H1 (cell line): ENCODE data around the gene OGDH. TPM values are rescaled to one million over a fixed set of nuclear protein-coding genes. Genes with fewer than 3 reads are reported as not detected.

ENCODE experiments used
- CTCF ChIA-PET: fragments of 300-600 bp; sonication (Branson Sonifier 250); formaldehyde crosslinking; loops from one replicate; lab custom pipeline; 2021; ENCODE audit not compliant: partially characterized antibody; lab: Charles Lee
- POLR2A ChIA-PET: fragments of 300-600 bp; sonication (Branson Sonifier 250); formaldehyde crosslinking; loops from one replicate; lab custom pipeline; 2021; ENCODE audit warnings: inconsistent platforms; ENCODE audit not compliant: partially characterized antibody; lab: Charles Lee
- DNase-seq, 2 experiments: peaks; one replicate each; pipeline versions ENCODE4 v3.0.0 to v3.0.0-alpha.2; 2010 to 2022; ENCODE audit warnings: low spot score in 2 of 2, low read depth in 1 of 2, mixed read lengths in 1 of 2
- FAIRE-seq: peaks from 2 replicates; lab custom pipeline; 2011; peaks lifted over from hg19 to GRCh38; lab: Jason Lieb, UNC
- H2AFZ ChIP-seq: 2 replicates; pipeline ENCODE4 v1.8.1; 2012; ENCODE audit warnings: low read length, inconsistent platforms
- H2AK5ac ChIP-seq: 2 replicates; pipeline ENCODE4 v1.6.1; 2013; ENCODE audit warnings: low read depth, low read length
- H2BK120ac ChIP-seq: replicated peaks from 2 replicates; pipeline ENCODE3; 2013; ENCODE audit warnings: low read depth, low read length, inconsistent platforms
- H2BK12ac ChIP-seq: 2 replicates; pipeline ENCODE4 v1.6.1; 2013; ENCODE audit warnings: low read depth, low read length
- H2BK15ac ChIP-seq: 2 replicates; pipeline ENCODE4 v1.6.1; 2013; ENCODE audit warnings: low read length
- H2BK20ac ChIP-seq: 2 replicates; pipeline ENCODE4 v1.6.1; 2013; ENCODE audit warnings: low read length
- H2BK5ac ChIP-seq: 2 replicates; pipeline ENCODE4 v1.6.1; 2013; ENCODE audit warnings: low read depth, low read length
- H3K14ac ChIP-seq: 2 replicates; pipeline ENCODE4 v1.6.1; 2013; ENCODE audit warnings: inconsistent platforms; ENCODE audit not compliant: insufficient read length
- H3K18ac ChIP-seq: 2 replicates; pipeline ENCODE4 v1.6.1; 2013; ENCODE audit warnings: low read length; ENCODE audit errors: extremely low read depth
- H3K23ac ChIP-seq: 2 replicates; pipeline ENCODE4 v1.6.1; 2013; ENCODE audit warnings: inconsistent platforms; ENCODE audit not compliant: insufficient read length
- H3K23me2 ChIP-seq: 2 replicates; pipeline ENCODE4 v1.6.1; 2013; ENCODE audit warnings: low read depth, low read length
- H3K27ac ChIP-seq: 2 replicates; pipeline ENCODE4 v1.6.1; 2011; ENCODE audit warnings: low read depth, low read length, inconsistent platforms
- H3K27me3 ChIP-seq, 4 experiments: replicated peaks in 1 of 4; 1 replicate in 1 of 4; 2 replicates in 3 of 4; pipeline versions ENCODE4 v1.6.1 to v1.8.1; 2011 to 2013; ENCODE audit warnings: low read length in 3 of 4, mild to moderate bottlenecking in 3 of 4, inconsistent platforms in 2 of 4, mixed read lengths in 2 of 4, moderate library complexity in 1 of 4; ENCODE audit not compliant: control insufficient read depth in 3 of 4, insufficient read depth in 3 of 4; ENCODE audit errors: extremely low read depth in 1 of 4
- H3K36me3 ChIP-seq, 4 experiments: 2 replicates each; pipeline versions ENCODE4 v1.6.1 to v1.8.1; 2011 to 2013; ENCODE audit warnings: mild to moderate bottlenecking in 4 of 4, low read length in 3 of 4, moderate library complexity in 2 of 4, control low read depth in 1 of 4, inconsistent platforms in 1 of 4; ENCODE audit not compliant: insufficient read depth in 4 of 4, control insufficient read depth in 2 of 4
- H3K4ac ChIP-seq: replicated peaks from 2 replicates; pipeline ENCODE3; 2013; ENCODE audit warnings: low read length, low read depth, mixed read lengths, inconsistent platforms; ENCODE audit not compliant: insufficient read length
- H3K4me1 ChIP-seq, 4 experiments: replicated peaks in 1 of 4; 1 replicate in 1 of 4; 2 replicates in 3 of 4; pipeline versions ENCODE4 v1.6.1 to v1.8.1; 2011 to 2013; ENCODE audit warnings: low read length in 3 of 4, inconsistent platforms in 2 of 4, mixed read lengths in 1 of 4; ENCODE audit not compliant: insufficient read depth in 4 of 4, control insufficient read depth in 3 of 4
- H3K4me2 ChIP-seq, 2 experiments: 2 replicates each; pipeline versions ENCODE4 v1.6.1 to v1.8.1; 2011 to 2013; ENCODE audit warnings: low read depth in 2 of 2, low read length in 2 of 2, control low read depth in 1 of 2, inconsistent platforms in 1 of 2, mild to moderate bottlenecking in 1 of 2; ENCODE audit not compliant: insufficient read depth in 1 of 2
- H3K4me3 ChIP-seq, 4 experiments: fragments of 200-600, 300-600 bp in 1 of 4; sonication (generic), shearing (Covaris generic), sonication (Bioruptor Twin) in 1 of 4; 2 replicates each; pipeline versions ENCODE4 v1.5.1 to v1.8.1; 2011 to 2016; ENCODE audit warnings: low read length in 4 of 4, low read depth in 3 of 4, control low read depth in 2 of 4, inconsistent platforms in 2 of 4, mild to moderate bottlenecking in 2 of 4, mixed read lengths in 1 of 4, moderate library complexity in 1 of 4; ENCODE audit not compliant: insufficient read depth in 2 of 4; ENCODE audit errors: extremely low read depth in 1 of 4
- H3K56ac ChIP-seq: replicated peaks from 2 replicates; pipeline ENCODE3; 2013; ENCODE audit warnings: low read depth, mild to moderate bottlenecking, mixed read lengths, low read length, inconsistent platforms; ENCODE audit not compliant: insufficient read length
- H3K79me1 ChIP-seq: 2 replicates; pipeline ENCODE4 v1.6.1; 2013; ENCODE audit warnings: low read depth, low read length, control low read depth
- H3K79me2 ChIP-seq, 2 experiments: 2 replicates each; pipeline versions ENCODE4 v1.6.1 to v1.8.1; 2012 to 2013; ENCODE audit warnings: low read length in 2 of 2, mild to moderate bottlenecking in 2 of 2, inconsistent platforms in 1 of 2; ENCODE audit not compliant: insufficient read depth in 2 of 2, control insufficient read depth in 1 of 2
- H3K9ac ChIP-seq, 4 experiments: replicated peaks in 1 of 4; 1 replicate in 1 of 4; 2 replicates in 3 of 4; pipeline versions ENCODE4 v1.6.1 to v1.8.1; 2011 to 2013; ENCODE audit warnings: low read depth in 3 of 4, low read length in 3 of 4, control low read depth in 2 of 4, mild to moderate bottlenecking in 2 of 4, moderate library complexity in 2 of 4, inconsistent platforms in 1 of 4; ENCODE audit errors: extremely low read depth in 1 of 4
- H3K9me3 ChIP-seq, 2 experiments: 2 replicates each; pipeline versions ENCODE4 v1.6.1 to v1.8.1; 2012 to 2013; ENCODE audit warnings: mild to moderate bottlenecking in 2 of 2, moderate library complexity in 2 of 2, control low read depth in 1 of 2, inconsistent platforms in 1 of 2, low read depth in 1 of 2, low read length in 1 of 2, mixed read lengths in 1 of 2; ENCODE audit not compliant: insufficient read depth in 2 of 2
- H4K20me1 ChIP-seq, 2 experiments: replicated peaks in 1 of 2; 2 replicates each; pipeline versions ENCODE3 to v1.8.1; 2011 to 2013; ENCODE audit warnings: inconsistent platforms in 2 of 2, low read length in 2 of 2, mild to moderate bottlenecking in 1 of 2; ENCODE audit not compliant: insufficient read depth in 2 of 2, control insufficient read depth in 1 of 2
- H4K5ac ChIP-seq: 2 replicates; pipeline ENCODE4 v1.6.1; 2013; ENCODE audit warnings: low read length, low read depth, mixed read lengths, inconsistent platforms; ENCODE audit not compliant: insufficient read length
- H4K8ac ChIP-seq: 2 replicates; pipeline ENCODE4 v1.8.0; 2013; ENCODE audit warnings: mild to moderate bottlenecking, moderate library complexity, low read length, inconsistent platforms; ENCODE audit not compliant: insufficient read depth; ENCODE audit errors: extremely low read depth
- H4K91ac ChIP-seq: replicated peaks from 2 replicates; pipeline ENCODE3; 2013; ENCODE audit warnings: low read length, mixed read lengths, inconsistent platforms; ENCODE audit not compliant: insufficient read length
- ASH2L ChIP-seq: fragments of 200-600, 300-600 bp; sonication (generic); IDR thresholded peaks from one replicate; pipeline ENCODE4 v1.7.1; 2017; ENCODE audit warnings: low read length
- BACH1 ChIP-seq: IDR thresholded peaks from 2 replicates; pipeline ENCODE4 v1.6.1; 2012; ENCODE audit warnings: low read length, improper control_type of control experiment
- CREB1 ChIP-seq: IDR thresholded peaks from 2 replicates; pipeline ENCODE4 v1.6.1; 2012; ENCODE audit warnings: inconsistent platforms
- EZH2 ChIP-seq: fragments of 200-600 bp; sonication (generic); IDR thresholded peaks from 2 replicates; pipeline ENCODE4 v1.7.1; 2012; ENCODE audit warnings: low read depth, mild to moderate bottlenecking, moderate library complexity, low read length, inconsistent platforms; ENCODE audit not compliant: severe bottlenecking
- GABPA ChIP-seq: IDR thresholded peaks from 2 replicates; pipeline ENCODE4 v1.6.1; 2011; ENCODE audit warnings: mild to moderate bottlenecking, low read length, moderate library complexity, borderline replicate concordance; ENCODE audit not compliant: insufficient read depth
- GTF2F1 ChIP-seq: IDR thresholded peaks from 2 replicates; pipeline ENCODE4 v1.6.1; 2012; ENCODE audit warnings: low read depth, low read length, improper control_type of control experiment, borderline replicate concordance
- HDAC2 ChIP-seq, 2 experiments: fragments of 300-600 bp in 1 of 2; sonication (generic) in 1 of 2; IDR thresholded peaks; 2 replicates each; pipeline ENCODE4 v1.6.1; 2011 to 2012; ENCODE audit warnings: low read depth in 2 of 2, low read length in 2 of 2, mild to moderate bottlenecking in 2 of 2, moderate library complexity in 2 of 2, borderline replicate concordance in 1 of 2, inconsistent platforms in 1 of 2
- HDAC6 ChIP-seq: IDR thresholded peaks from one replicate; pipeline ENCODE4 v1.7.1; 2012; ENCODE audit warnings: low read depth, mild to moderate bottlenecking, inconsistent platforms, low read length, moderate library complexity
- KDM4A ChIP-seq: IDR thresholded peaks from one replicate; pipeline ENCODE4 v1.7.1; 2012; ENCODE audit warnings: low read depth, mild to moderate bottlenecking, moderate library complexity, low read length, inconsistent platforms; ENCODE audit not compliant: severe bottlenecking
- RAD21 ChIP-seq, 2 experiments: IDR thresholded peaks in 1 of 2; conservative IDR thresholded peaks in 1 of 2; 2 replicates each; pipeline ENCODE4 v1.6.1; 2011; ENCODE audit warnings: low read depth in 2 of 2, low read length in 2 of 2, improper control_type of control experiment in 1 of 2, inconsistent platforms in 1 of 2, mild to moderate bottlenecking in 1 of 2, moderate library complexity in 1 of 2
- RBBP5 ChIP-seq: IDR thresholded peaks from 2 replicates; pipeline ENCODE4 v1.7.1; 2012; ENCODE audit warnings: low read depth, mild to moderate bottlenecking, inconsistent platforms, low read length, moderate library complexity, borderline replicate concordance
- RNF2 ChIP-seq: fragments of 200-900, 300-1000 bp; sonication (generic); IDR thresholded peaks from 2 replicates; pipeline ENCODE4 v1.7.1; 2016; ENCODE audit warnings: borderline replicate concordance, low read depth, mild to moderate bottlenecking, antibody characterized with exemption, low read length; ENCODE audit not compliant: poor library complexity, severe bottlenecking; ENCODE audit errors: missing control alignments
- SP4 ChIP-seq: IDR thresholded peaks from 2 replicates; pipeline ENCODE4 v1.6.1; 2012; ENCODE audit warnings: low read length, inconsistent platforms
- TAF7 ChIP-seq: optimal IDR thresholded peaks from 2 replicates; pipeline ENCODE3; 2011; ENCODE audit warnings: low read depth, mild to moderate bottlenecking, inconsistent platforms, low read length, moderate library complexity, borderline replicate concordance
- WGBS, 2 experiments: shearing (Covaris generic) in 1 of 2; methylation state at CpG; one replicate each; pipeline versions ENCODE4 v1.1.6 to v1.1.7; 2013 to 2015; ENCODE audit warnings: low lambda C conversion rate in 2 of 2, mixed read lengths in 2 of 2, inconsistent platforms in 1 of 2, low coverage in 1 of 2, missing lambda C conversion rate in 1 of 2; ENCODE audit not compliant: insufficient replicate concordance in 2 of 2, insufficient coverage in 1 of 2, insufficient read length in 1 of 2; ENCODE audit errors: extremely low coverage in 1 of 2, missing lambda C conversion rate in 1 of 2; 5-methylcytosine and 5-hydroxymethylcytosine counted together
- polyA plus RNA-seq, 7 experiments: library from polyadenylated mRNA; depleted of rRNA in 3 of 7; stranded (reverse) in 5 of 7; unstranded in 2 of 7; fragments of >200 nt in 5 of 7; fragments of 200-250 nt in 2 of 7; gene quantifications; 1 replicate in 5 of 7; 2 replicates in 1 of 7; 4 replicates in 1 of 7; pipeline versions ENCODE4 v1.2.1 to v1.2.3, GENCODE V29; 2011 to 2013; ENCODE audit warnings: missing spikeins in 2 of 7, mixed read lengths in 2 of 7
- total RNA-seq: library from RNA; stranded (reverse); fragmentation: NEBNext Ultra II Directional; extraction: Animal tissue kit (Norgen Biotek cat#: 25700); gene quantifications from 2 replicates; pipeline ENCODE4 v1.2.1, GENCODE V29; 2021

The OGDH gene
- total and polyA plus RNA-seq, 2 of the 8 experiments (the other 6 are each of a cell fraction or from before 2014, with no cell fraction given) = 71.6 to 91.6 TPM

DNA sequence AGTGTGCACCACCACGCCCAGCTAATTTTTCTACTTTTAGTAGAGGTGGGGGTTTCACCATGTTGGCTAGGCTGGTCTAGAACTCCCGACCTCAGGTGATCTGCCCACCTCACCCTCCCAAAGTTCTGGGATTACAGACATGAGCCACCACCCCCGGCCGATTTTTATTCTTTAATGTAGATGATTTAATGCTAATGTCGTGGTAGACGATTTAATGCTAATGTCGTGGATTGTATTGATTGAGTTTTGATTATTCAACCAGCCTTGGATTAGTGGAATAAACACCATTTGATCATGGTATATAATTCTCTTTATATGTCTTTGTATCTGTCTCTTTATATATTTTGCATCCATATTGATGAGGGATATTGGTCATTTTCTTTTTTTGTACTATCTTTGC, 52.6 kb downstream of the OGDH start:
- peaks cover 0 to 21% (median 9%) of the 10 kb centered on the region in 4 experiments; a peak in 4 of 8 replicates for H3K36me3 ChIP-seq
- H4K91ac ChIP-seq = no peak overlapping the region
- POLR2A ChIA-PET = no interaction called here
- no peak overlapping the region for H3K4ac ChIP-seq
- no peak overlapping the region for H2BK12ac ChIP-seq
- no peak overlapping the region for H2BK15ac ChIP-seq
- H3K56ac ChIP-seq = no peak overlapping the region
- no peak overlapping the region for H4K8ac ChIP-seq
- H2AK5ac ChIP-seq = no peak overlapping the region
- H4K5ac ChIP-seq = no peak overlapping the region
- no peak for FAIRE-seq
- H2BK5ac ChIP-seq = no peak overlapping the region
- 87% methylated on average over 7 of the region's 7 CpGs; no CpG with 5 or more reads in 1 of the 2 experiments for WGBS, 2 experiments
- TF ChIP-seq HDAC6 (no peak), RNF2 (no peak), RAD21 (IDR thresholded peaks at IDR 0.05 in 1 of 2, conservative IDR thresholded peaks at IDR 0.05 in 1 of 2; ENCODE audit: low read depth in 2 of 2, low read length in 2 of 2) (no peak), KDM4A (no peak), GTF2F1 (no peak), BACH1 (no peak), HDAC2 (IDR thresholded peaks at IDR 0.05; ENCODE audit: borderline replicate concordance in 1 of 2, low read depth in 2 of 2, low read length in 2 of 2) (no peak), RBBP5 (no peak), EZH2 (no peak), ASH2L (no peak), GABPA (no peak), SP4 (no peak), CREB1 (no peak), TAF7 (no peak)
- no peak overlapping the region for H3K14ac ChIP-seq
- H2BK120ac ChIP-seq = no peak overlapping the region
- H3K79me2 ChIP-seq = no peaks in the 10 kb centered on the region
- no peaks in the 10 kb centered on the region for H4K20me1 ChIP-seq
- H3K9ac ChIP-seq = no peak overlapping the region
- H3K4me2 ChIP-seq = no peak overlapping the region
- no peak overlapping the region for H3K23ac ChIP-seq
- no peaks in the 10 kb centered on the region for H3K4me1 ChIP-seq
- no peaks in the 10 kb centered on the region for H3K23me2 ChIP-seq
- no peak overlapping the region for H3K27ac ChIP-seq
- H3K9me3 ChIP-seq = peaks cover 7 to 8% of the 10 kb centered on the region in 2 experiments
- H3K4me3 ChIP-seq = no peak overlapping the region
- no peaks in the 10 kb centered on the region for H3K27me3 ChIP-seq
- no peak overlapping the region for H2AFZ ChIP-seq
- CTCF ChIA-PET = interaction anchor here (0.6 kb wide), 1 partner anchor 210 kb away, joined by 3 read pairs; no protein-coding TSS in a partner anchor
- H3K18ac ChIP-seq = no peak overlapping the region
- DNase-seq = no peak
- H2BK20ac ChIP-seq = no peak overlapping the region
- H3K79me1 ChIP-seq = no peaks in the 10 kb centered on the region
